ENCODE data around the gene TXNRD1.

DNA sequence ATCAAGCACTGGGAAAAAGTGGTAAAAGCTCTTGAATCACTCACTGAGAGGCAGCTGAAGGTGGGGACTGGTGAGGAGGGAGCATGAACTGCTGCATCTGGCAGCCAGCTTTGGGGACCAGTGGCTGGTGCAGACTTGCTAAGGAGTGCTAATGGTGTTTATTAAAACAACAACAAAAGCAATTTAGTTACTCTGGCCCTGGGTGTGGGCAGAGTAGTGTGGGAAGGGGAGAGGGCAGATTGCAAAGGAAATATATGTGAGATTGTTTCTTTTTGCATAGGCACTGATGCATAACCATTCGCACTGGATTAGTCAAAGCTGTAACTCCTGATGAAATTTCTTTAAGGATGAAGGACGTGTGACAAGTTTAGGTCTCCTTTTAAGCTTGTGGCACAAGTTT, 8.1 kb downstream of the TXNRD1 start:
- TF ChIP-seq POLR2A (IDR thresholded peaks at IDR 0.05) (no peak), CTCF (IDR thresholded peaks at IDR 0.05) (no peak)

All from thyroid gland (tissue), 4 donors.